ENCODE measurements around the gene EVC2. TPM values are rescaled to one million over a fixed set of nuclear protein-coding genes. Genes with fewer than 3 reads are reported as not detected.

EVC2 gene
- total and polyA plus RNA-seq, 2 donors (not counting 1 experiment from before 2014, with no cell fraction given): 1.1 TPM; not detected in 1

- Mint-ChIP-seq H3K4me3 (no peak overlapping the region), H3K4me1 (no peaks in the 10 kb centered on the region), H3K9me3 (ENCODE audit: insufficient read depth) (no peaks in the 10 kb centered on the region), H3K27ac (no peak overlapping the region), H3K27me3 (no peaks in the 10 kb centered on the region)
- DNase-seq (no peak), ATAC-seq (ENCODE audit: low read depth) (no peak)
- no peak overlapping the region for H3K4me3 ChIP-seq (ENCODE audit: control extremely low read depth in 1 of 5, extremely low read depth in 1 of 5, insufficient read depth in 1 of 5, low read depth in 2 of 5, low read length in 4 of 5)
- no peak overlapping the region for H2AFZ ChIP-seq (ENCODE audit: insufficient read depth, low read depth, low read length, poor library complexity, severe bottlenecking)
- H4K20me1 ChIP-seq (ENCODE audit: control insufficient read depth, insufficient read depth, low read length, poor library complexity, severe bottlenecking): no peaks in the 10 kb centered on the region
- ChIA-PET CTCF (no interaction called here), POLR2A (no interaction called here)
- no peaks in the 10 kb centered on the region for H3K79me2 ChIP-seq (ENCODE audit: control insufficient read depth, insufficient read depth, low read length)
- H3K36me3 ChIP-seq (replicated peaks in 1 of 2; ENCODE audit: control extremely low read depth in 1 of 2, control insufficient read depth in 1 of 2, extremely low read depth in 1 of 2, insufficient read depth in 2 of 2, low read length in 1 of 2): no peaks in the 10 kb centered on the region
- no peak overlapping the region for H3K9ac ChIP-seq (ENCODE audit: low read length)
- intact Hi-C loops (cut with micrococcal nuclease): no loop called here
- 91% methylated on average over 10 of the region's 11 CpGs for WGBS (ENCODE audit: insufficient coverage)
- no peak overlapping the region for H3K27ac ChIP-seq (ENCODE audit: low read length in 2 of 2)
- no peaks in the 10 kb centered on the region for H3K4me1 ChIP-seq (ENCODE audit: control insufficient read depth in 2 of 2, insufficient read depth in 2 of 2, low read length in 2 of 2)
- H3K4me2 ChIP-seq (replicated peaks; ENCODE audit: low read depth, low read length, poor library complexity, severe bottlenecking): no peak overlapping the region
- no peak for TF ChIP-seq CTCF (IDR thresholded peaks at IDR 0.05)
- TF ChIP-seq EZH2 (IDR thresholded peaks at IDR 0.05; ENCODE audit: borderline replicate concordance, insufficient read depth, low read depth, low read length, poor library complexity, severe bottlenecking): no peak
- no peaks in the 10 kb centered on the region for H3K27me3 ChIP-seq (replicated peaks in 1 of 4; ENCODE audit: control extremely low read depth in 1 of 4, control insufficient read depth in 3 of 4, insufficient read depth in 4 of 4, low read length in 3 of 4)
- H3K9me3 ChIP-seq (ENCODE audit: control extremely low read depth in 1 of 3, control insufficient read depth in 2 of 3, insufficient read depth in 1 of 3, low read length in 2 of 3): peaks cover 0 to 15% (median 0%) of the 10 kb centered on the region in 3 donors
Measured at GRCh38 chr4:5654791-5655190, 53.6 kb downstream of the EVC2 start.

- H3K27ac Mint-ChIP-seq: no peak overlapping the region
- Histone ChIP-seq H3K27me3 (replicated peaks in 1 of 4; ENCODE audit: control extremely low read depth in 1 of 4, control insufficient read depth in 3 of 4, insufficient read depth in 4 of 4, low read length in 3 of 4) (no peaks in the 10 kb centered on the region), H3K27ac (ENCODE audit: low read length in 2 of 2) (no peak overlapping the region), H3K36me3 (replicated peaks in 1 of 2; ENCODE audit: control extremely low read depth in 1 of 2, control insufficient read depth in 1 of 2, extremely low read depth in 1 of 2, insufficient read depth in 2 of 2, low read length in 1 of 2) (no peaks in the 10 kb centered on the region), H3K9ac (ENCODE audit: low read length) (no peak overlapping the region), H3K4me3 (ENCODE audit: control extremely low read depth in 1 of 5, extremely low read depth in 1 of 5, insufficient read depth in 1 of 5, low read depth in 2 of 5, low read length in 4 of 5) (no peak overlapping the region), H3K9me3 (ENCODE audit: control extremely low read depth in 1 of 3, control insufficient read depth in 2 of 3, insufficient read depth in 1 of 3, low read length in 2 of 3) (peaks cover 0 to 8% (median 0%) of the 10 kb centered on the region in 3 donors), H4K20me1 (ENCODE audit: control insufficient read depth, insufficient read depth, low read length, poor library complexity, severe bottlenecking) (no peaks in the 10 kb centered on the region), H3K79me2 (ENCODE audit: control insufficient read depth, insufficient read depth, low read length) (no peaks in the 10 kb centered on the region), H3K4me1 (ENCODE audit: control insufficient read depth in 2 of 2, insufficient read depth in 2 of 2, low read length in 2 of 2) (no peaks in the 10 kb centered on the region), H2AFZ (ENCODE audit: insufficient read depth, low read depth, low read length, poor library complexity, severe bottlenecking) (no peak overlapping the region), H3K4me2 (replicated peaks; ENCODE audit: low read depth, low read length, poor library complexity, severe bottlenecking) (no peak overlapping the region)
- TF ChIP-seq EZH2 (IDR thresholded peaks at IDR 0.05; ENCODE audit: borderline replicate concordance, insufficient read depth, low read depth, low read length, poor library complexity, severe bottlenecking): no peak
- TF ChIP-seq CTCF (IDR thresholded peaks at IDR 0.05): no peak
- ATAC-seq (ENCODE audit: low read depth) (no peak), DNase-seq (no peak)
- 96% methylated on average over 6 of the region's 6 CpGs for WGBS (ENCODE audit: insufficient coverage)
- H3K4me3 Mint-ChIP-seq: no peak overlapping the region
- no peaks in the 10 kb centered on the region for H3K27me3 Mint-ChIP-seq
- H3K4me1 Mint-ChIP-seq: no peaks in the 10 kb centered on the region
- intact Hi-C loops (cut with micrococcal nuclease): no loop called here
- ChIA-PET POLR2A (no interaction called here), CTCF (no interaction called here)
- H3K9me3 Mint-ChIP-seq (ENCODE audit: insufficient read depth): no peaks in the 10 kb centered on the region
Measured at GRCh38 chr4:5651089-5651488, 57.3 kb downstream of the EVC2 start.
